GM19463 (cell line): ENCODE data around the gene TMSB4X.

ENCODE experiments used
- ATAC-seq: cut with Tn5 transposase; IDR thresholded peaks from one replicate; pipeline ENCODE4 v1.9.1; 2021; ENCODE audit warnings: mild to moderate bottlenecking, moderate library complexity; ENCODE audit not compliant: unreplicated experiment

TMSB4X gene

DNA sequence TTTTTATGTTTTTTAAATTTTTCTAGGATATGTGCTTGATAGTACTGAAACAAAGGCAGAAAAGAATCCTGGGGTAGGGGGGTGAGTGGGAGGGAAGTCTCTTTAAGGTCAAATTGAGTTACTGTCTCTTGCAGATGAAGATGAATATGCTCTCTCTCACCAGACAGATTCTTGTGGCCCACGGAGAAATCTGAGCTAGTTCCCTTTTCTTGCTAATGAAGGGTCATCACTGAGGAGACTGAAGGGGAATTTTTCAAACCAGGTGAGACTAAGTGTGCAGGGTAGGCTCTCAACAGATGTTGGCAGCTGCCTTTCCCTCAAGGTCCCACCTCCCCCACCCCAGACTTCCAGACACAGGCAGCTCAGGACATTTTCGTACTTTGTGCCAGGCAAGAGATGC lies 48.0 kb downstream of the TMSB4X start:
- ATAC-seq = peak; percentile 89

- ATAC-seq = no peak
Observed at GRCh38 chrX:13023567-13023966, 48.7 kb downstream of the TMSB4X start.

GRCh38 chrX:13023979-13024378 lies 49.1 kb downstream of the TMSB4X start:
- ATAC-seq = no peak

DNA sequence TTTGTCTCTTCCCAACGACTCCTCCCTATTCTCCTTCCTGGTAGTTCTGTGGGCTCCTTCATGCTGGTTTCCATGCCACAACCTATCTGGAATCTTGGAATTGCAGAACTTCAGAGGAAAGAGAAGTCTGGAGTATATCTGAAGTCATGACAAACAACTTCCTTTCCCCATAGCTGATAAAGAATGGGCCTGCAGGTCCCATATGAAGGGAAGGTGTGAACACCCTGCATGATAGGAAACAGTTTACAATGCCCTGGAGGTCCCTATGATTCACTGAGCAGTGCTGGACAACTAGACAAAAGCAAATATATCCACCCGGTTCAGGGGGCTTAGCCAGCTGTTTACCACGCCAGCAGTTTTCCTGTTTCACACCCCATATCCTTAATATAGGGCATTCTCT lies 50.1 kb downstream of the TMSB4X start:
- ATAC-seq = no peak
